Activated CD8-positive, alpha-beta memory T cell treated with anti-CD3 and anti-CD28 coated beads, Interleukin-2, amount 50 U/mL, for 1 hour (primary cell): ENCODE data around the gene FMC1.
A peak's percentile ranks its signal among the peaks of the same experiment; 100 is the strongest.
"Not testable (repeated sequence)": the region's sequence is repeated elsewhere in the genome, so short reads cannot be mapped to it uniquely, and the experiment has no call there.

Experiments used
- DNase-seq: peaks from one replicate; pipeline ENCODE4 v3.0.0-alpha.2; 2020; ENCODE audit errors: extremely low read depth

FMC1 gene

GRCh38 chr7:139340037-139340807 is 915 bp upstream of the FMC1 start:
- peak; percentile 98 for DNase-seq

DNA sequence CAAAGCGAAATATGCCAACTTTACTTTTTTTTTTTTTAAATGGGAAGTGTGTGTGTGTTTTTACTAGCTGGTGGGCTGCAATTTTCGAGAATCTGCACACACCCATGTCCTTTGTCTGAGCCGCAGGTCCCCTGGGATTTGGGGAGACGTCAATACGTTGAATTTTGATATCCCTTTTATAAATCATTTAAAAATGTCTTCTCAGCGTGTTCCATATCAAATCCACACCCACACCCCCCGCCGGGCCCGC is 404 bp upstream of the FMC1 start:
- DNase-seq: no peak

DNA sequence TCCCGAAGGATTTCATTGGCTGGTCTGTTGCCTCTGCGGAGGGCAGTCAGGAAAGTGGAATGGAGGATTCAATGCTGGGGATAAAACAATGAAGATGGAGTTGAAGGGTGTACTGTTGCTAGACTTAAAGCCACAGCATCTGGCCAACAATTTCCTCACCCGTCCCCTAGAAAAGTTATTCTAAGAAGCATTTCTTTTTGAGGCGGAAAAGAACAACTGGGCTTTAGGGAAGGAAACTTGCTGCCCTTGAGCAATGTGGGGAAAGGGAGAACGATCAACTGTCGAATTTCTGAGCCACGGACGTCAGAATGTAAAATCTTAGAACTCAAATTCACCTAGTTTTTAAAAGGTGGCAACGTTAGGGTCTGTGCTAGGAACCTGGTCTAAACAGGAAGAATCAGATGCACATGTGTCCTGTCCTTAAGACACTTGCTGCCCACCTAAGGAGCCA is 664 bp downstream of the FMC1 start:
- DNase-seq: no peak

GRCh38 chr7:139345042-139345441 is 3.9 kb downstream of the FMC1 start:
- no peak for DNase-seq

DNA sequence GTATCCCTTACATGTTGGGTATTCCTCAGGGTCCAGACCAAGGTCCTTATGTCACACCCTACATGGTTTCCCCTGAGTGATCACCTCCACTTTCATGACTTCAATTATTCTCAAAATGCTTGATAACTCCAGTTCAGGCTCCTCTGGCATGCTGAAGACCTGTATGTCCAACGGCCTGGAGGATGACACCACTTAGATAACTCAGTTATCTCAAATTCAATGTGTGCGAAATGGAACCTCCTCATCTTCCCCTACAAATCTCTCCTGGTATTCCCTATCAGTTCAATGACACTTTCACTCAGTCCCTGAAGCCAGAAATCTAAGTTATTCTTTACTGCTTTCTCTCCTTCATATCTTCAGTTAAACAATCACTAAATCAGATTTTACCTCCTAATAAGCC is 9.9 kb downstream of the FMC1 start:
- DNase-seq: no peak

GRCh38 chr7:139354729-139355128 is 13.6 kb downstream of the FMC1 start:
- DNase-seq: no peak

GRCh38 chr7:139355320-139355719 is 14.2 kb downstream of the FMC1 start:
- no peak for DNase-seq

GRCh38 chr7:139357729-139358506 is 16.8 kb downstream of the FMC1 start:
- DNase-seq: not testable (repeated sequence)

- DNase-seq: no peak
These were observed 17.6 kb downstream of the FMC1 start for GRCh38 chr7:139358541-139359365.

DNA sequence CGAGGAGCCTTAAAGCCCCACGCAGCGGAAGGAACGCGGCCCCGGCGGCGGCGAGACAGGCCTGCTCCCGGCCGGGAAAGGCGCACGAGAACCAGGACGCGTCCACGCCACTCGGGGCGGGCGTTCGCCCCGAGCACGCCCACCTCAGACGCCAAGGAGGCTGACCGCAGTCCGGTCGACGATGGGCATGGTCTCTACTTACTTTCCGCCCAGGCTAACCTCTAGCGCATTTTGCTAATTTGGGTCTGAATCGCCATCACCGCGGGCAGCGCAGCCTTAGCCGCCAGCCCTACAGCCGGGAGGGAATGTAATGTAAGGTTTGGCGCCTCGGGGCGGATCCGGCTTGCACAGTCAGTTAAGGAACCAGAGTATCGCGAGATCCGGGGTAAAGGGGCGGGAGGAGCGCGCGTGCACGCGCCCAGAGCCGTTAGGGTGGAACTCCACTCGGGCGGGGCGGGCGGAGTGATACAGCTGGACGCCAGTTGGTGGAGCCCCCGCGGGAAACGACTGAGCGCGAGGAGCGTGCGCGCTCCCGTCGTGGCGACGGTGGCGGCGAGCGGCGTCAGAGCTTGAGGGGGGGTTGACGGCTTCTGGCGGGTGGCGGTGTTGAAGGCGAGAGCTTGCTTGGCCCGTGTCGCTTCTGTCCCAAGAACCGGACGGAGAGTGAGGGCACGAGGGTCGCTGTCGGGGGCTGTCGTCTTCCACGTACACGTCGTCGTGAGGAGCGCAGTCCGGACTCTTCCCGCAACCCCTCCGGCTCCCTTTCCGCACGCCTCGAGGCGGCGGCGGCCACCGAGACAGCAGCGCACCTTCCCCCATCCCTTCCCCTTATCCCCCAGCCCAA is 18.5 kb downstream of the FMC1 start, which contains the start of gene LUC7L2:
TSS of gene LUC7L2 (plus strand) at position 529 of the 844 bp plus-strand sequence. CDS start 368 bp downstream, outside the sequence.
- peak; percentile 98 for DNase-seq

DNA sequence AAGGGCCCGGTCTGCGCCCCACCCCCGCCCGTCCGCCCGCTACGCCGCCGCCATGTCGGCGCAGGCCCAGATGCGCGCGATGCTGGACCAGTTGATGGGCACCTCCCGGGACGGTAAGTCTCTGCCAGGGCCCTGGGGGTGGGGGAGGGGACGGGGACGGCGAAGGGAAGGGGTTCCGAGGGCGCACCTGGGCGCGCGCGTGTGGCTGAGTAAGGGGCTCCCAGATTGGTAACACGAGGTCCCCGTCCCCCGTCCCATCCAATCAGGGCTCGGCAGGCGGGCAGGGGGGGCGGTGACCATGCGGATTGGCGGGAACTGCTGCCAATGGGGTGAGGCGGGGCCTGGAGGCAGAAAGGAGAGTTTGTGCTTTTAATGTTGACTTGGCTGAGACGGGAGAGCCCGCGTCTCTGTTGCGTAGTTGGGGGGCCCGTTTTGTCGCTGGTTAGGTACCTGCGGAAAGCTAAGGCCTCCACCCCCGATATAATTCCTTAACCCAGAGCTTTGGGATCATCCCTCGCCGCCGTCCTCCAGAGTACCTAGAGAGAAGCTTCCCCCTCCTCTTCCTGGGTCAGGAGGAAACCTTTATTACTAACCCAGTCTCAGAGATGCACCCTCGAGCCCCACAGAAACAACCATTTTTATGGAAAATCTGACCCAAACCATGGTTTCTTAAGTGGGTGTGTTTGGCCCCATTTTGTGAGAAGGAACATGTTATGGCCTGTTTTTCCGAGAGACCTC is 19.2 kb downstream of the FMC1 start:
- peak; percentile 95 for DNase-seq

GRCh38 chr7:139360948-139361307 is 19.8 kb downstream of the FMC1 start:
- no peak for DNase-seq

GRCh38 chr7:139361523-139361922 is 20.4 kb downstream of the FMC1 start:
- no peak for DNase-seq

DNA sequence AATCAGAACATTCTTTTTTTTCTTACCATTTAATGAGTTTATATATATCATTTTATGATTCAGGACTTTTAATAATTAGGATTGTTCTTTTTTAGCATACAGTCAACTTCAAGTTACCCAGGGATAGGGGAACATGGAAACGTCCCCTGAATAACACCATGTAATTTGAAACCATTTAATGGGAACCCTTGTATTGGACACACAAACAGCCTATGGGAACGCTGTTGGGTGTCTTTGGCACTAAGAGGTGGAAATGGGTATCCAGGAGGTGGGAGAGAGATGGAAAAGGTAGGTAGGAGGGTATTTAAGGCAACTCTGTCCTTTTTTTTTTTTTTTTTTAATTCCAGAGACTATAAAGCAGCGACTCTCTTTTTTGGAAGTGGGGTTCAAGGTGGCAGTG is 21.2 kb downstream of the FMC1 start:
- DNase-seq: no peak

DNA sequence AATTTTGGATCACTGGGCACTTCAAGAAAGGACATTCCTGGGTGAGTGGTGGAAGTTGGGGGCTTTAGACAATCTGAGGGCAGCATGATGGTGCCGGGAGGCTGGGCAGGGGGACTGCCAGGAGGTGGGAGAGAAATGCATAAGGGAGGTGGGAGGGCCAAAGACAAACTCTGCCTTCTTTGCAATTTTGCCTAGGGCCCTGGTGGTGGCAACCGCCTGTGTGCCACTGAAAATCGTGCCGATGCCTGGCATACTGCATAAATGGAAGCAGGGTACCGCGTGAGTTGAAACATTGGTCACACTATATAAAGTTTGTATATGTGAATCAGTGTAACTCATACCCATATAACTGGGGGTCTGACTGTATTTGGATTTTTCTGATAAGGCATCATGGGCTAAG is 21.8 kb downstream of the FMC1 start:
- no peak for DNase-seq

DNA sequence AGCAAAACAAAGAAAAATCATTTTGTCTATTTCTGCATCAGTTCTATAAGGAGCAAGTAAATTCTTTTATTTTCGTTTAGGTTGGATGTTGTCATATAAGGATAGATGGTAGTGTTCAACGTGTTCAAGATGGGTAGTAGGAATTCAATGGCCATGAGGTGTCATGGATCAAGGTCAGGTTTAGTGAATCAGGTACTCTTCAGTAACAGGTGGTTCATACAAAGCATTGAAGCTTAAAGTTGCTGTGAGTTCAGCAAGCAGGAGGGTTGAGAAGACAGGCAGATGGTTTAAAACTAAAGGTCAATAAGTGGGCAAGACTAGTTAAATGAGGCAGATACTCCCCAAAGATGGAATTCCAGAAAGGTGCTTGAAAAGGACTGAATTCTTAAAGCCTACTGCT is 24.2 kb downstream of the FMC1 start:
- no peak for DNase-seq

DNA sequence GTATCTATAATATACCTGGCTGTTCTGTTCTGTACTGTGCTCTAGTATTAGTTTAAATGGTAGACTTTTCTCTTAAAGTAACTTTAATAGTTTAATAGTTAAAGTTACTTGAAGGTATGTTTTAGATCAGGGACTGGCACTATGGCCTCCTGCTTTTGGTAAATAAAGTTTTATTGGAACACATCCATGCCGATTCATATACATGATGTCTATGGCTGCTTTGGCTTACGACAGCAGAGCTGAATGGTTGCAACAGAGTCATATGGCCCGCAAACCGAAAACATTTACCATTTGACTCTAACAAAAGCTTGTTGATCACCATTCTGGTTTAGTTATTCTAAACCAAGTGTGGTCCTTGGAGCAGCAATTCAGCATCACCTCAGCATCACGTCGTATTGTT is 25.3 kb downstream of the FMC1 start:
- no peak for DNase-seq

- no peak for DNase-seq
These were observed 26.5 kb downstream of the FMC1 start for GRCh38 chr7:139367438-139368155.

- no peak for DNase-seq
These were observed 29.3 kb downstream of the FMC1 start for GRCh38 chr7:139370301-139370942.

- DNase-seq: no peak
These were observed 29.8 kb downstream of the FMC1 start for GRCh38 chr7:139370943-139371313.
